K562 (cell line): ENCODE results near the gene TMEM60. TPM values are rescaled to one million over a fixed set of nuclear protein-coding genes. Genes with fewer than 3 reads are reported as not detected.

ENCODE experiments used
- ATAC-seq: fragments of 200-7000 bp; cut with Tn5 transposase; 3 replicates; pipeline ENCODE4 v1.9.1; 2020; ENCODE audit warnings: moderate library complexity
- BruUV-seq: library from RNA; stranded (reverse); fragments of 400-500 nt; replicated peaks from 2 replicates; lab custom pipeline; 2021; lab: Mats Ljungman, UMichigan
- CTCF ChIA-PET: fragments of 300-600 bp; formaldehyde crosslinking; extraction: SDS; loops from one replicate; lab custom pipeline; 2021; ENCODE audit warnings: low intra/inter-chr PET ratio; lab: Yijun Ruan, JAX
- POLR2A ChIA-PET: fragments of 300-600, 350-650 bp; sonication (Branson Sonifier 250); formaldehyde crosslinking; extraction: SDS; loops from one replicate; lab custom pipeline; 2021; ENCODE audit warnings: antibody characterized with exemption, inconsistent platforms; lab: Yijun Ruan, JAX
- DNase-seq, 4 experiments: peaks; one replicate each; pipeline versions ENCODE4 v3.0.0 to v3.0.0-alpha.2; 2011 to 2018; ENCODE audit warnings: low spot score in 3 of 4, mixed read lengths in 3 of 4; ENCODE audit errors: extremely low read depth in 1 of 4
- FAIRE-seq: peaks from 2 replicates; lab custom pipeline; 2011; peaks lifted over from hg19 to GRCh38; lab: Jason Lieb, UNC
- H2AFZ ChIP-seq: 2 replicates; pipeline ENCODE4 v1.6.0; 2011; ENCODE audit warnings: low read depth, low read length, control low read depth, inconsistent platforms
- H3K27ac ChIP-seq: fragments of 200-600 bp; 3 replicates; pipeline ENCODE4 v1.8.0; 2011; ENCODE audit warnings: low read depth, mild to moderate bottlenecking, control low read depth, inconsistent platforms, low read length, moderate library complexity, mixed read lengths; ENCODE audit errors: extremely low read depth
- H3K27me3 ChIP-seq, 2 experiments: fragments of 300-600 bp in 1 of 2; 2 replicates in 1 of 2; 3 replicates in 1 of 2; pipeline versions ENCODE4 v1.6.0 to v1.8.0; 2011; ENCODE audit warnings: inconsistent platforms in 2 of 2, low read length in 2 of 2, mild to moderate bottlenecking in 1 of 2, mixed read lengths in 1 of 2, moderate library complexity in 1 of 2; ENCODE audit not compliant: control insufficient read depth in 2 of 2, insufficient read depth in 2 of 2
- H3K36me3 ChIP-seq: fragments of 300-600 bp; 3 replicates; pipeline ENCODE4 v1.8.0; 2011; ENCODE audit warnings: mild to moderate bottlenecking, low read length, inconsistent platforms; ENCODE audit not compliant: control insufficient read depth, insufficient read depth
- H3K4me1 ChIP-seq, 2 experiments: fragments of 200-600 bp in 1 of 2; replicated peaks in 1 of 2; 2 replicates in 1 of 2; 3 replicates in 1 of 2; pipeline versions ENCODE4 v1.5.1 to v1.8.0; 2011; ENCODE audit warnings: inconsistent platforms in 2 of 2, low read length in 2 of 2, mild to moderate bottlenecking in 1 of 2, mixed read lengths in 1 of 2, moderate library complexity in 1 of 2; ENCODE audit not compliant: control insufficient read depth in 2 of 2, insufficient read depth in 2 of 2
- H3K4me2 ChIP-seq: 2 replicates; pipeline ENCODE4 v1.6.1; 2011; ENCODE audit warnings: low read length, control low read depth, inconsistent platforms, mixed read lengths; ENCODE audit not compliant: insufficient read depth
- H3K4me3 ChIP-seq: fragments of 200-600 bp; sonication (generic), shearing (Covaris generic); 2 replicates; pipeline ENCODE4 v1.5.1; 2016; ENCODE audit warnings: control low read depth, inconsistent platforms
- H3K79me2 ChIP-seq: fragments of 200-600 bp; 3 replicates; pipeline ENCODE4 v1.8.0; 2011; ENCODE audit warnings: low read length, inconsistent platforms; ENCODE audit not compliant: control insufficient read depth, insufficient read depth
- H3K9ac ChIP-seq, 2 experiments: 2 replicates each; pipeline versions ENCODE4 v1.6.0 to v1.6.1; 2011; ENCODE audit warnings: low read depth in 2 of 2, low read length in 2 of 2, control low read depth in 1 of 2, inconsistent platforms in 1 of 2, mild to moderate bottlenecking in 1 of 2, mixed read lengths in 1 of 2; ENCODE audit not compliant: insufficient read depth in 1 of 2
- H3K9me1 ChIP-seq: one replicate; pipeline ENCODE4 v1.6.0; 2011; ENCODE audit warnings: inconsistent platforms, mild to moderate bottlenecking, low read length, moderate library complexity; ENCODE audit not compliant: control insufficient read depth, insufficient read depth
- H3K9me3 ChIP-seq: replicated peaks from 2 replicates; pipeline ENCODE4 v1.5.1; 2011; ENCODE audit warnings: low read depth, low read length, inconsistent platforms; ENCODE audit not compliant: control insufficient read depth, insufficient read depth
- H4K20me1 ChIP-seq: replicated peaks from 2 replicates; pipeline ENCODE4 v1.6.1; 2011; ENCODE audit warnings: low read length, inconsistent platforms, mixed read lengths; ENCODE audit not compliant: control insufficient read depth, insufficient read depth
- ATF1 ChIP-seq, 2 experiments: fragments of 450-650 bp in 1 of 2; IDR thresholded peaks; 2 replicates each; pipeline ENCODE4 v1.6.1; 2016; ENCODE audit warnings: missing compliant biosample characterization in 1 of 2, missing genetic modification characterization in 1 of 2
- BCLAF1 ChIP-seq, 2 experiments: fragments of 450-650 bp in 1 of 2; IDR thresholded peaks; 2 replicates each; pipeline ENCODE4 v1.6.1; 2011 to 2017; ENCODE audit warnings: low read depth in 2 of 2, antibody characterized with exemption in 1 of 2, borderline replicate concordance in 1 of 2, low read length in 1 of 2, mild to moderate bottlenecking in 1 of 2, mixed read lengths in 1 of 2; ENCODE audit not compliant: control insufficient read depth in 1 of 2
- HINFP ChIP-seq: fragments of 450-650 bp; conservative IDR thresholded peaks from 2 replicates; pipeline ENCODE4 v1.6.1; 2016; ENCODE audit warnings: missing genetic modification characterization, low read depth, mild to moderate bottlenecking, control low read depth, missing compliant biosample characterization
- MLLT1 ChIP-seq, 2 experiments: fragments of 450-650 bp; IDR thresholded peaks; 2 replicates each; pipeline ENCODE4 v1.6.1; 2016
- MYNN ChIP-seq, 2 experiments: sonication (generic); formaldehyde crosslinking in 1 of 2; IDR thresholded peaks; 2 replicates each; pipeline versions ENCODE4 v1.5.0 to v1.6.1; 2016 to 2020; ENCODE audit warnings: antibody characterized with exemption in 1 of 2, missing genetic modification reagents in 1 of 2
- RAD21 ChIP-seq, 2 experiments: fragments of 250-450 bp in 1 of 2; fragments of 450-650 bp in 1 of 2; sonication (Bioruptor Pico) in 1 of 2; formaldehyde crosslinking in 1 of 2; IDR thresholded peaks in 1 of 2; conservative IDR thresholded peaks in 1 of 2; 2 replicates each; pipeline versions ENCODE4 v1.4.0 to v1.8.0; 2020 to 2022; ENCODE audit warnings: mild to moderate bottlenecking in 2 of 2, moderate library complexity in 1 of 2
- RFX5 ChIP-seq: IDR thresholded peaks from 2 replicates; pipeline ENCODE4 v1.6.1; 2011; ENCODE audit warnings: low read depth, mild to moderate bottlenecking, improper control_type of control experiment, low read length
- TOE1 ChIP-seq, 2 experiments: fragments of 450-650 bp in 1 of 2; sonication (generic) in 1 of 2; formaldehyde crosslinking in 1 of 2; IDR thresholded peaks; 2 replicates each; pipeline versions ENCODE4 v1.7.1 to v1.8.0; 2016 to 2022; ENCODE audit warnings: borderline replicate concordance in 2 of 2, mild to moderate bottlenecking in 2 of 2, antibody characterized with exemption in 1 of 2, inconsistent platforms in 1 of 2, low read depth in 1 of 2, missing genetic modification reagents in 1 of 2, moderate library complexity in 1 of 2
- ZBTB17 ChIP-seq: fragments of 450-650 bp; formaldehyde crosslinking; IDR thresholded peaks from 2 replicates; pipeline ENCODE4 v1.4.0; 2020; ENCODE audit warnings: mild to moderate bottlenecking
- ZBTB34 ChIP-seq: fragments of 250-450 bp; sonication (Bioruptor Pico); IDR thresholded peaks from 2 replicates; pipeline ENCODE4 v1.8.0; 2021; ENCODE audit warnings: mild to moderate bottlenecking, moderate library complexity
- ZFP36 ChIP-seq: fragments of 150-350 bp; IDR thresholded peaks from 2 replicates; pipeline ENCODE4 v1.6.1; 2018; ENCODE audit warnings: low read length, low read depth; ENCODE audit not compliant: partially characterized antibody
- ZNF561 ChIP-seq: fragments of 450-650 bp; formaldehyde crosslinking; conservative IDR thresholded peaks from 2 replicates; pipeline ENCODE4 v1.4.0; 2020; ENCODE audit warnings: mild to moderate bottlenecking, moderate library complexity
- ZNF644 ChIP-seq: fragments of 200-800 bp; sonication (Bioruptor generic); IDR thresholded peaks from 2 replicates; pipeline ENCODE4 v1.6.1; 2016; ENCODE audit warnings: low read depth, missing genetic modification characterization, missing compliant biosample characterization
- WGBS: fragments of 100-300 bp; shearing (Covaris generic); methylation state at CpG from one replicate; pipeline ENCODE4 v1.1.6; 2016; ENCODE audit warnings: low coverage, mixed read lengths; ENCODE audit not compliant: insufficient coverage; ENCODE audit errors: missing lambda C conversion rate; 5-methylcytosine and 5-hydroxymethylcytosine counted together
- in situ Hi-C: fragments of 300-500 bp; cut with MboI; formaldehyde crosslinking; loops from 4 replicates; pipeline ENCODE4 v1.15.0; 2018; ENCODE audit warnings: inconsistent platforms, mixed read lengths
- intact Hi-C: fragments of 100-400 bp; cut with micrococcal nuclease; formaldehyde crosslinking; loops from 2 replicates; pipeline ENCODE4 v1.14.2; 2022
- polyA plus RNA-seq, 8 experiments: library from polyadenylated mRNA; depleted of rRNA in 4 of 8; stranded (reverse) in 5 of 8; unstranded in 3 of 8; fragments of >200 nt; fragmentation: Nextera tagmentation in 2 of 8; fragmentation: Illumina TruSeq in 1 of 8; extraction: Ambion mirVana in 2 of 8; extraction: Trizol in 1 of 8; gene quantifications; 2 replicates each; pipeline versions ENCODE4 v1.2.1 to v1.2.3, GENCODE V29; 2011 to 2014; ENCODE audit warnings: inconsistent platforms in 1 of 8, missing spikeins in 1 of 8
- total RNA-seq, 7 experiments: library from RNA; depleted of rRNA in 6 of 7; stranded (reverse); fragments of >200 nt in 6 of 7; fragmentation: Illumina TruSeq in 2 of 7; extraction: Trizol in 2 of 7; gene quantifications; 2 replicates each; pipeline versions ENCODE4 v1.2.1 to v1.2.3, GENCODE V29; 2011 to 2021; ENCODE audit warnings: low replicate concordance in 1 of 7

Gene TMEM60
- total and polyA plus RNA-seq, 9 of the 15 experiments (the other 6 are each of a cell fraction or from before 2014, with no cell fraction given) = 12.5 to 140 (median 38.4) TPM

GRCh38 chr7:77827999-77828398, 29.8 kb upstream of the TMEM60 start:
- ChIA-PET CTCF (no interaction called here), POLR2A (interaction anchor here (0.6 kb wide), 1 partner anchor 36 kb away, joined by 3 read pairs; no protein-coding TSS in a partner anchor)
- Histone ChIP-seq H3K79me2 (peaks cover 92% of the 10 kb centered on the region), H3K36me3 (peaks cover 6% of the 10 kb centered on the region; the same call in 2 of the 3 replicates), H4K20me1 (peaks cover 13% of the 10 kb centered on the region), H3K4me3 (no peak overlapping the region), H3K9ac (no peak overlapping the region), H3K27ac (no peak overlapping the region), H3K4me1 (peaks cover 0 to 40% of the 10 kb centered on the region in 2 experiments; a peak in 4 of 5 replicates), H3K27me3 (no peaks in the 10 kb centered on the region), H3K9me3 (no peaks in the 10 kb centered on the region), H2AFZ (no peak overlapping the region), H3K4me2 (no peak overlapping the region), H3K9me1 (no peaks in the 10 kb centered on the region)
- no TSS peak for BruUV-seq
- in situ Hi-C loops = no loop called here
- ATAC-seq (no peak), DNase-seq (no peak), FAIRE-seq (no peak)
- WGBS = 13% methylated on average over 2 of the region's 2 CpGs
- intact Hi-C loops = no loop called here
- TF ChIP-seq RFX5 = no peak
- no peak for TF ChIP-seq ATF1 (CRISPR knock-in tag; IDR thresholded peaks at IDR 0.05)
- no peak for TF ChIP-seq ATF1 (tag; IDR thresholded peaks at IDR 0.05)
- TF ChIP-seq RAD21 (CRISPR knock-in tag; conservative IDR thresholded peaks at IDR 0.05 in 1 of 2, IDR thresholded peaks at IDR 0.05 in 1 of 2) = no peak
- no peak for TF ChIP-seq ZFP36
- no peak for TF ChIP-seq ZBTB17
- no peak for TF ChIP-seq MLLT1 (IDR thresholded peaks at IDR 0.05)
- TF ChIP-seq ZNF561 (CRISPR knock-in tag) = no peak
- no peak for TF ChIP-seq ZBTB34 (CRISPR knock-in tag)
- TF ChIP-seq BCLAF1 (IDR thresholded peaks at IDR 0.05; ENCODE audit: borderline replicate concordance in 1 of 2, control insufficient read depth in 1 of 2, low read depth in 2 of 2, low read length in 1 of 2) = no peak
- TF ChIP-seq MYNN (IDR thresholded peaks at IDR 0.05) = no peak
- TF ChIP-seq MYNN (CRISPR knock-in tag; IDR thresholded peaks at IDR 0.05) = no peak
- no peak for TF ChIP-seq ZNF644
- no peak for TF ChIP-seq TOE1 (IDR thresholded peaks at IDR 0.05; ENCODE audit: borderline replicate concordance)
- TF ChIP-seq TOE1 (CRISPR knock-in tag; IDR thresholded peaks at IDR 0.05; ENCODE audit: borderline replicate concordance, low read depth) = no peak
- no peak for TF ChIP-seq HINFP (tag)
